B cell (primary cell): ENCODE data around the gene NHP2. TPM values are rescaled to one million over a fixed set of nuclear protein-coding genes. Genes with fewer than 3 reads are reported as not detected.

ENCODE experiments used
- ATAC-seq: fragments of 200-7000 bp; cut with Tn5 transposase; one replicate; pipeline ENCODE4 v1.10.0; 2021; ENCODE audit warnings: low read depth, mild to moderate bottlenecking, moderate number of reproducible peaks, moderate library complexity
- CTCF ChIA-PET: fragments of 350-600 bp; sonication (Branson Sonifier 250); formaldehyde crosslinking; loops from one replicate; lab custom pipeline; 2021; ENCODE audit warnings: antibody characterized with exemption, inconsistent platforms; lab: Charles Lee
- POLR2A ChIA-PET: fragments of 350-600 bp; sonication (Branson Sonifier 250); formaldehyde crosslinking; loops from one replicate; lab custom pipeline; 2021; ENCODE audit warnings: antibody characterized with exemption; lab: Charles Lee
- DNase-seq: peaks from one replicate; pipeline ENCODE4 v3.0.0; 2013
- H2AFZ ChIP-seq: 2 replicates; pipeline ENCODE4 v1.6.1; 2012; ENCODE audit warnings: mild to moderate bottlenecking, low read depth, low read length; ENCODE audit not compliant: insufficient read depth, poor library complexity, severe bottlenecking
- H3K27ac ChIP-seq, 2 donors: 1 replicate in 1 of 2; 2 replicates in 1 of 2; pipeline ENCODE4 v1.5.1; 2012 to 2013; ENCODE audit warnings: low read length in 2 of 2, mild to moderate bottlenecking in 2 of 2, moderate library complexity in 1 of 2
- H3K27me3 ChIP-seq, 4 experiments: fragments of 200-600 bp in 1 of 4; sonication (generic) in 1 of 4; replicated peaks in 1 of 4; 1 replicate in 2 of 4; 2 replicates in 2 of 4; pipeline versions ENCODE4 v1.6.1 to v1.7.0; 2013 to 2016; ENCODE audit warnings: low read length in 3 of 4, mild to moderate bottlenecking in 2 of 4, mixed read lengths in 1 of 4, moderate library complexity in 1 of 4; ENCODE audit not compliant: insufficient read depth in 4 of 4, control insufficient read depth in 3 of 4; ENCODE audit errors: control extremely low read depth in 1 of 4
- H3K36me3 ChIP-seq, 2 experiments: replicated peaks in 1 of 2; 1 replicate in 1 of 2; 2 replicates in 1 of 2; pipeline versions ENCODE4 v1.6.1 to v1.7.1; 2013; ENCODE audit warnings: low read length in 1 of 2; ENCODE audit not compliant: insufficient read depth in 2 of 2, control insufficient read depth in 1 of 2; ENCODE audit errors: control extremely low read depth in 1 of 2, extremely low read depth in 1 of 2
- H3K4me1 ChIP-seq, 2 donors: fragments of 200-600 bp in 1 of 2; sonication (generic) in 1 of 2; 1 replicate in 1 of 2; 2 replicates in 1 of 2; pipeline versions ENCODE4 v1.5.1 to v1.6.1; 2013 to 2017; ENCODE audit warnings: low read length in 2 of 2; ENCODE audit not compliant: control insufficient read depth in 2 of 2, insufficient read depth in 2 of 2
- H3K4me2 ChIP-seq: replicated peaks from 2 replicates; pipeline ENCODE3; 2012; ENCODE audit warnings: mild to moderate bottlenecking, low read depth, low read length; ENCODE audit not compliant: poor library complexity, severe bottlenecking
- H3K4me3 ChIP-seq, 5 experiments: fragments of 200-600 bp in 1 of 5; sonication (generic) in 1 of 5; 1 replicate in 3 of 5; 2 replicates in 2 of 5; pipeline versions ENCODE4 v1.5.1 to v1.7.0; 2011 to 2016; ENCODE audit warnings: low read length in 4 of 5, mild to moderate bottlenecking in 4 of 5, low read depth in 2 of 5, control low read depth in 1 of 5, moderate library complexity in 1 of 5; ENCODE audit not compliant: insufficient read depth in 1 of 5; ENCODE audit errors: control extremely low read depth in 1 of 5, extremely low read depth in 1 of 5
- H3K79me2 ChIP-seq: fragments of 200-600 bp; sonication (generic); one replicate; pipeline ENCODE4 v1.6.0; 2016; ENCODE audit warnings: low read length; ENCODE audit not compliant: control insufficient read depth, insufficient read depth
- H3K9ac ChIP-seq: fragments of 200-600 bp; sonication (generic); 2 replicates; pipeline ENCODE4 v1.6.1; 2017; ENCODE audit warnings: mild to moderate bottlenecking, low read length, moderate library complexity
- H3K9me3 ChIP-seq, 3 donors: one replicate each; pipeline versions ENCODE4 v1.6.1 to v1.7.1; 2013; ENCODE audit warnings: low read length in 2 of 3; ENCODE audit not compliant: control insufficient read depth in 2 of 3, insufficient read depth in 1 of 3; ENCODE audit errors: control extremely low read depth in 1 of 3
- H4K20me1 ChIP-seq: 2 replicates; pipeline ENCODE4 v1.6.0; 2012; ENCODE audit warnings: mild to moderate bottlenecking, low read length; ENCODE audit not compliant: insufficient read depth, control insufficient read depth, poor library complexity, severe bottlenecking
- H3K27ac Mint-ChIP-seq: one replicate; pipeline ENCODE4 v1.8.0; 2021; ENCODE audit warnings: mixed read lengths
- H3K27me3 Mint-ChIP-seq: one replicate; pipeline ENCODE4 v1.8.0; 2021; ENCODE audit warnings: mixed read lengths
- H3K4me1 Mint-ChIP-seq: one replicate; pipeline ENCODE4 v1.8.0; 2021; ENCODE audit warnings: mixed read lengths
- H3K4me3 Mint-ChIP-seq: one replicate; pipeline ENCODE4 v1.8.0; 2021; ENCODE audit warnings: mixed read lengths
- H3K9me3 Mint-ChIP-seq: one replicate; pipeline ENCODE4 v1.8.0; 2022; ENCODE audit warnings: mixed read lengths; ENCODE audit not compliant: insufficient read depth
- EZH2 ChIP-seq: IDR thresholded peaks from 2 replicates; pipeline ENCODE4 v1.6.1; 2012; ENCODE audit warnings: borderline replicate concordance, low read depth, mild to moderate bottlenecking, moderate library complexity, low read length; ENCODE audit not compliant: insufficient read depth, poor library complexity, severe bottlenecking
- WGBS: methylation state at CpG from one replicate; pipeline ENCODE4 v1.1.5; 2013; ENCODE audit warnings: missing lambda C conversion rate; ENCODE audit not compliant: insufficient coverage; 5-methylcytosine and 5-hydroxymethylcytosine counted together
- intact Hi-C: fragments of 100-400 bp; cut with micrococcal nuclease; formaldehyde crosslinking; loops from one replicate; pipeline ENCODE4 v1.10.0; 2022
- polyA plus RNA-seq: library from polyadenylated mRNA; depleted of rRNA; stranded (reverse); fragments of >200 nt; gene quantifications from 2 replicates; pipeline ENCODE4 v1.2.3, GENCODE V29; 2012
- total RNA-seq, 2 donors: library from RNA; stranded (reverse); fragments of 120-200 nt in 1 of 2; gene quantifications; 1 replicate in 1 of 2; 2 replicates in 1 of 2; pipeline versions ENCODE4 v1.2.3 to v1.2.4, GENCODE V29; 2013 to 2022
- TF ChIP-seq, protein P1 (sequence below): fragments of 200-600 bp; IDR thresholded peaks from one replicate; pipeline ENCODE4 v1.8.0; 2022; ENCODE audit warnings: antibody characterized with exemption, mild to moderate bottlenecking

Gene NHP2
- total and polyA plus RNA-seq, 2 donors (not counting 1 experiment from before 2014, with no cell fraction given): 66.0 to 99.8 TPM

DNA sequence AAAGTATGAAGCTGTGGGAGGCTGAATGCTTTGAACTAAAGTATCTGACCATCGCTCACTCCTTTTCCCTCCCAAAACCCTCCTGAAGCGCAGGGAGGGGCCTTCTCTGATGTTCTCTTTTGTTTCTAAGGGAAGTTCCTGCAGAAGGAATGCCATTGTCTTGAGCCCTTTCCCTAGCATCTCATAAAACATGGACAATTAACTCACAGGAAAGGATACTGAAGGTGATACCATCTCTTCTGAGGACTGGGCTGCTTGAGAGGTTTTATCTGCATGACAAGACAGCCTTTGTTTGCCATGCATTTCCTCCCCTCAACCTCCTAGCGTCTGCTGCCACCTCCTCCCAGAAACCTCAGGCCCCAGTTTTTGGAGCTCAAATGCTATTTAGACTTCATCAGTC, 27.1 kb downstream of the NHP2 start:
- no peaks in the 10 kb centered on the region for H3K27me3 ChIP-seq
- H3K4me3 ChIP-seq: no peak overlapping the region
- peaks cover 11 to 24% of the 10 kb centered on the region in 2 donors for H3K4me1 ChIP-seq
- H3K36me3 ChIP-seq: peaks cover 0 to 24% of the 10 kb centered on the region in 2 experiments
- Mint-ChIP-seq H3K4me3 (no peak overlapping the region), H3K4me1 (peaks cover 27% of the 10 kb centered on the region), H3K9me3 (no peaks in the 10 kb centered on the region), H3K27me3 (no peaks in the 10 kb centered on the region), H3K27ac (no peak overlapping the region)
- H3K79me2 ChIP-seq: peaks cover 56% of the 10 kb centered on the region
- CTCF ChIA-PET: interaction anchor here (0.7 kb wide), 1 partner anchor 51 kb away, joined by 5 read pairs; no protein-coding TSS in a partner anchor
- intact Hi-C loops: no loop called here
- no peaks in the 10 kb centered on the region for H3K9me3 ChIP-seq
- POLR2A ChIA-PET: no interaction called here
- TF ChIP-seq, protein P1, sequence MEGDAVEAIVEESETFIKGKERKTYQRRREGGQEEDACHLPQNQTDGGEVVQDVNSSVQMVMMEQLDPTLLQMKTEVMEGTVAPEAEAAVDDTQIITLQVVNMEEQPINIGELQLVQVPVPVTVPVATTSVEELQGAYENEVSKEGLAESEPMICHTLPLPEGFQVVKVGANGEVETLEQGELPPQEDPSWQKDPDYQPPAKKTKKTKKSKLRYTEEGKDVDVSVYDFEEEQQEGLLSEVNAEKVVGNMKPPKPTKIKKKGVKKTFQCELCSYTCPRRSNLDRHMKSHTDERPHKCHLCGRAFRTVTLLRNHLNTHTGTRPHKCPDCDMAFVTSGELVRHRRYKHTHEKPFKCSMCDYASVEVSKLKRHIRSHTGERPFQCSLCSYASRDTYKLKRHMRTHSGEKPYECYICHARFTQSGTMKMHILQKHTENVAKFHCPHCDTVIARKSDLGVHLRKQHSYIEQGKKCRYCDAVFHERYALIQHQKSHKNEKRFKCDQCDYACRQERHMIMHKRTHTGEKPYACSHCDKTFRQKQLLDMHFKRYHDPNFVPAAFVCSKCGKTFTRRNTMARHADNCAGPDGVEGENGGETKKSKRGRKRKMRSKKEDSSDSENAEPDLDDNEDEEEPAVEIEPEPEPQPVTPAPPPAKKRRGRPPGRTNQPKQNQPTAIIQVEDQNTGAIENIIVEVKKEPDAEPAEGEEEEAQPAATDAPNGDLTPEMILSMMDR: no peak
- TF ChIP-seq EZH2: no peak
- H4K20me1 ChIP-seq: peaks cover 40% of the 10 kb centered on the region
- H3K27ac ChIP-seq: no peak overlapping the region
- no peak overlapping the region for H3K9ac ChIP-seq
- no peak overlapping the region for H2AFZ ChIP-seq
- H3K4me2 ChIP-seq: no peak overlapping the region
- no peak for DNase-seq
- no peak for ATAC-seq
- no CpG with 5 or more reads among the region's 3 CpGs for WGBS

DNA sequence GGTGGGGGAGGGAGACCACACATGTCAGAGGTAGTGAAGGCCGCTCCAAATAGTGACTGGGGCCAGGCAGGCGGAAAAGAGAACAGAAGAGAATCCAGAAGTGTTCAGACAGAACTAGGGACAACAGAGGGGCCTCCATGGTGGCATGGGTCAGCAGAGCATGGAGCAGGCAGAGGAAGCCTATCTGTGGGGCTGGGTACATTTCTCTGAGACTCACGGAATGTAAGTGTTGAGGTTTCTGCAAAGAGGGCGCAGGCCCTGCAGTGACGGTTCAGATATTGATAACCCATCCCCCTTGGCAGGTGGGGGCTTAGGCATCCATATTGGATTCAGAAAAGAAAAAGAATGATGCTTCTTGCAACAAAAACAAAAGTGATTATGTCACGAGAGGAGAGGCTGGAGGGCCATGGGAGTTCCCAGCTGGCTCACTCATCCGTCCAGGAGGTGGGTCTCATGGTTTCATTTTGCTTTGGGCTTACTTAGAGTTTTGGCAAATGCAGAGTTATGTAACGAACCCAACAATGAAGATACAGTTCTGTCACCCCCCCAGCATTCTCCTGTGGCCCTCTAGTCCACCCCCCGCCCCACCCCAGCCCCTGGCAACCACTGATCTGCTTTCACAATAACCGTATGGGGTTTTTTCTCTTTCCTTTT, 28.3 kb downstream of the NHP2 start:
- ChIA-PET CTCF (no interaction called here), POLR2A (no interaction called here)
- no peak overlapping the region for H3K9ac ChIP-seq
- Mint-ChIP-seq H3K27me3 (no peaks in the 10 kb centered on the region), H3K4me3 (no peak overlapping the region), H3K4me1 (peaks cover 35% of the 10 kb centered on the region), H3K9me3 (no peaks in the 10 kb centered on the region), H3K27ac (peak overlapping the region; percentile 21)
- WGBS: 92% methylated on average over 6 of the region's 10 CpGs
- no peak overlapping the region for H3K4me2 ChIP-seq
- no peaks in the 10 kb centered on the region for H3K27me3 ChIP-seq
- intact Hi-C loops: no loop called here
- H3K4me1 ChIP-seq: peaks cover 21 to 30% of the 10 kb centered on the region in 2 donors
- H3K4me3 ChIP-seq: no peak overlapping the region
- no peak overlapping the region for H3K27ac ChIP-seq
- H3K79me2 ChIP-seq: peaks cover 59% of the 10 kb centered on the region
- no peak for TF ChIP-seq EZH2
- TF ChIP-seq, protein P1: no peak
- ATAC-seq (no peak), DNase-seq (no peak)
- H2AFZ ChIP-seq: no peak overlapping the region
- peaks cover 0 to 33% of the 10 kb centered on the region in 2 experiments for H3K36me3 ChIP-seq
- H4K20me1 ChIP-seq: peaks cover 49% of the 10 kb centered on the region
- no peaks in the 10 kb centered on the region for H3K9me3 ChIP-seq
